HG03045 (cell line): ENCODE results near the gene ASB11.

Source experiments
- ATAC-seq: cut with Tn5 transposase; IDR thresholded peaks from one replicate; pipeline ENCODE4 v1.9.1; 2021; ENCODE audit warnings: mild to moderate bottlenecking, moderate library complexity; ENCODE audit not compliant: unreplicated experiment

Gene ASB11

GRCh38 chrX:15315509-15315908, at the start of gene ASB11:
TSS of gene ASB11 (minus strand) at chrX:15315640. CDS start at chrX:15315605, 35 bp downstream.
- no peak for ATAC-seq

- ATAC-seq, result no peak
Measured at GRCh38 chrX:15359701-15360100, 44.3 kb upstream of the ASB11 start.

GRCh38 chrX:15358533-15358932, 43.1 kb upstream of the ASB11 start:
- no peak for ATAC-seq

GRCh38 chrX:15356444-15356843, 41.0 kb upstream of the ASB11 start:
- ATAC-seq, result no peak

GRCh38 chrX:15350329-15350996, 35.0 kb upstream of the ASB11 start:
- ATAC-seq, result no peak

GRCh38 chrX:15349046-15349445, 33.6 kb upstream of the ASB11 start:
- no peak for ATAC-seq

GRCh38 chrX:15345976-15346375, 30.5 kb upstream of the ASB11 start:
- ATAC-seq, result no peak

GRCh38 chrX:15344106-15344505, 28.7 kb upstream of the ASB11 start:
- no peak for ATAC-seq

GRCh38 chrX:15343075-15343476, 27.6 kb upstream of the ASB11 start:
- ATAC-seq, result no peak

- ATAC-seq, result no peak
Measured at GRCh38 chrX:15340867-15341266, 25.4 kb upstream of the ASB11 start.

- ATAC-seq, result no peak
Measured at GRCh38 chrX:15336023-15336413, 20.6 kb upstream of the ASB11 start.

GRCh38 chrX:15335135-15336022, 19.9 kb upstream of the ASB11 start, which contains the start of gene PIGA:
TSS of gene PIGA (minus strand) at chrX:15335523. CDS start at chrX:15331930, 3,593 bp downstream.
- ATAC-seq, result peak; percentile 100

GRCh38 chrX:15334561-15334960, 19.1 kb upstream of the ASB11 start:
- ATAC-seq, result no peak

GRCh38 chrX:15328821-15329220, 13.4 kb upstream of the ASB11 start:
- ATAC-seq, result no peak

GRCh38 chrX:15328131-15328530, 12.7 kb upstream of the ASB11 start:
- ATAC-seq, result no peak

- ATAC-seq, result no peak
Measured at GRCh38 chrX:15322472-15322871, 7.0 kb upstream of the ASB11 start.

GRCh38 chrX:15322072-15322471, 6.6 kb upstream of the ASB11 start:
- no peak for ATAC-seq

- no peak for ATAC-seq
Measured at GRCh38 chrX:15321447-15321846, 6.0 kb upstream of the ASB11 start.

GRCh38 chrX:15320297-15320696, 4.9 kb upstream of the ASB11 start:
- ATAC-seq, result no peak

- no peak for ATAC-seq
Measured at GRCh38 chrX:15319075-15319474, 3.6 kb upstream of the ASB11 start.

- ATAC-seq, result no peak
Measured at GRCh38 chrX:15314472-15314871, 968 bp downstream of the ASB11 start.

- ATAC-seq, result no peak
Measured at GRCh38 chrX:15311119-15311518, 4.3 kb downstream of the ASB11 start.
